SK-N-SH (cell line): ENCODE results near the gene PARVB.
"Not testable (repeated sequence)": the region's sequence is repeated elsewhere in the genome, so short reads cannot be mapped to it uniquely, and the experiment has no call there.

ENCODE experiments used
- CTCF ChIP-seq: fragments of 200-600 bp; sonication (generic); IDR thresholded peaks from 2 replicates; pipeline ENCODE4 v1.6.1; 2017; ENCODE audit warnings: antibody characterized with exemption, mild to moderate bottlenecking, moderate library complexity
- MXI1 ChIP-seq: IDR thresholded peaks from 2 replicates; pipeline ENCODE4 v1.6.1; 2012; ENCODE audit warnings: mild to moderate bottlenecking, low read depth, low read length, improper control_type of control experiment

DNA sequence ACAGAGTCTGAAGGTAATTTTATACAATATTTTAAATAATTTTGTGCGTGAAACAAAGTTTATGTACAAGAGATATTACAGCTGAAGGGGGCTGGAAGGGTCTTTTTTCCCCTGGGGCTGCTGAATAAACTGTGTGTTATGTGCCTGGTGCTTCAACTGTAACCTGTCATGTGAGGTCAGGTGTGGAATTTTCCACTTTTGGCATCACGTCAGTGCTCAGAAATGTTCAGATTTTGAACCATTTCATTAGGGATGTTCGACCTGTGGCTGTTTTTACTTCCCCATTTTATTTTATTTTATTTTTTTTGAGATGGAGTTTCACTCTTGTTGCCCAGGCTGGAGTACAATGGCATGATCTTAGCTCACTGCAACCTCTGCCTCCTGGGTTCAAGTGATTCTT, 7.5 kb upstream of the PARVB start:
- not testable (repeated sequence) for TF ChIP-seq CTCF, MXI1
